Smooth muscle cell (in vitro differentiated cells): ENCODE results near the gene RUNX3. TPM values are rescaled to one million over a fixed set of nuclear protein-coding genes. Genes with fewer than 3 reads are reported as not detected.
"Not testable (repeated sequence)": the region's sequence is repeated elsewhere in the genome, so short reads cannot be mapped to it uniquely, and the experiment has no call there.

Experiments used
- DNase-seq: peaks from one replicate; lab custom pipeline; 2025; ENCODE audit not compliant: unreplicated experiment; lab: John Stamatoyannopoulos, UW
- H2AFZ ChIP-seq: fragments of 200-600 bp; sonication (generic); 2 replicates; pipeline ENCODE4 v1.6.0; 2016; ENCODE audit warnings: antibody characterized with exemption, low read depth, mild to moderate bottlenecking
- H3F3A ChIP-seq: fragments of 200-600 bp; sonication (generic); 2 replicates; pipeline ENCODE4 v1.6.0; 2017; ENCODE audit warnings: antibody characterized with exemption, low read depth
- H3K27ac ChIP-seq: fragments of 200-600 bp; sonication (generic); 2 replicates; pipeline ENCODE4 v1.5.1; 2016; ENCODE audit warnings: low read depth, mild to moderate bottlenecking
- H3K27me3 ChIP-seq: fragments of 200-600 bp; sonication (generic); 2 replicates; pipeline ENCODE4 v1.6.1; 2016; ENCODE audit warnings: low read depth, mild to moderate bottlenecking
- H3K36me3 ChIP-seq: fragments of 200-600 bp; sonication (generic); 2 replicates; pipeline ENCODE4 v1.5.1; 2016; ENCODE audit warnings: low read depth
- H3K4me1 ChIP-seq: fragments of 200-600 bp; sonication (generic); 2 replicates; pipeline ENCODE4 v1.5.1; 2016; ENCODE audit warnings: low read depth
- H3K4me2 ChIP-seq: fragments of 200-600 bp; sonication (generic); 2 replicates; pipeline ENCODE4 v1.6.0; 2016; ENCODE audit warnings: mild to moderate bottlenecking
- H3K4me3 ChIP-seq: fragments of 200-600 bp; sonication (generic); 2 replicates; pipeline ENCODE4 v1.5.1; 2016; ENCODE audit warnings: mild to moderate bottlenecking
- H3K79me2 ChIP-seq: fragments of 200-600 bp; sonication (generic); 2 replicates; pipeline ENCODE4 v1.6.0; 2016; ENCODE audit warnings: low read depth, mild to moderate bottlenecking
- H3K9ac ChIP-seq: fragments of 200-600 bp; sonication (generic); 2 replicates; pipeline ENCODE4 v1.6.0; 2016; ENCODE audit warnings: low read depth
- H3K9me3 ChIP-seq: fragments of 200-600 bp; sonication (generic); replicated peaks from 2 replicates; pipeline ENCODE4 v1.5.1; 2016; ENCODE audit warnings: low read depth
- H4K20me1 ChIP-seq: fragments of 200-600 bp; sonication (generic); 2 replicates; pipeline ENCODE4 v1.6.0; 2016; ENCODE audit warnings: low read depth
- WGBS: methylation state at CpG from one replicate; pipeline ENCODE4 v1.1.7; 2016; ENCODE audit warnings: low lambda C conversion rate; 5-methylcytosine and 5-hydroxymethylcytosine counted together
- polyA plus RNA-seq: library from polyadenylated mRNA; unstranded; fragments of >200 nt; fragmentation: Nextera tagmentation; extraction: Ambion mirVana; gene quantifications from 2 replicates; pipeline ENCODE4 v1.2.1, GENCODE V29; 2016
- total RNA-seq: library from RNA; depleted of rRNA; stranded (reverse); fragments of >200 nt; gene quantifications from 2 replicates; pipeline ENCODE4 v1.2.3, GENCODE V29; 2014
- TF ChIP-seq, protein P1 (sequence below): fragments of 200-600 bp; sonication (generic); IDR thresholded peaks from 2 replicates; pipeline ENCODE4 v1.5.1; 2017; ENCODE audit warnings: borderline replicate concordance, mild to moderate bottlenecking, antibody characterized with exemption; ENCODE audit not compliant: insufficient read depth, poor library complexity, severe bottlenecking

The RUNX3 gene
- total and polyA plus RNA-seq, 2 experiments from 2014 or later: 4.5 to 8.2 TPM

- DNase-seq: no peak
- Histone ChIP-seq H3K36me3 (no peaks in the 10 kb centered on the region), H3F3A (no peaks in the 10 kb centered on the region), H2AFZ (no peak overlapping the region), H3K4me2 (no peak overlapping the region), H3K27ac (no peak overlapping the region), H3K27me3 (no peaks in the 10 kb centered on the region), H4K20me1 (no peaks in the 10 kb centered on the region), H3K9ac (no peak overlapping the region), H3K79me2 (no peaks in the 10 kb centered on the region), H3K4me1 (no peaks in the 10 kb centered on the region), H3K9me3 (no peaks in the 10 kb centered on the region), H3K4me3 (no peak overlapping the region)
- TF ChIP-seq, protein P1, sequence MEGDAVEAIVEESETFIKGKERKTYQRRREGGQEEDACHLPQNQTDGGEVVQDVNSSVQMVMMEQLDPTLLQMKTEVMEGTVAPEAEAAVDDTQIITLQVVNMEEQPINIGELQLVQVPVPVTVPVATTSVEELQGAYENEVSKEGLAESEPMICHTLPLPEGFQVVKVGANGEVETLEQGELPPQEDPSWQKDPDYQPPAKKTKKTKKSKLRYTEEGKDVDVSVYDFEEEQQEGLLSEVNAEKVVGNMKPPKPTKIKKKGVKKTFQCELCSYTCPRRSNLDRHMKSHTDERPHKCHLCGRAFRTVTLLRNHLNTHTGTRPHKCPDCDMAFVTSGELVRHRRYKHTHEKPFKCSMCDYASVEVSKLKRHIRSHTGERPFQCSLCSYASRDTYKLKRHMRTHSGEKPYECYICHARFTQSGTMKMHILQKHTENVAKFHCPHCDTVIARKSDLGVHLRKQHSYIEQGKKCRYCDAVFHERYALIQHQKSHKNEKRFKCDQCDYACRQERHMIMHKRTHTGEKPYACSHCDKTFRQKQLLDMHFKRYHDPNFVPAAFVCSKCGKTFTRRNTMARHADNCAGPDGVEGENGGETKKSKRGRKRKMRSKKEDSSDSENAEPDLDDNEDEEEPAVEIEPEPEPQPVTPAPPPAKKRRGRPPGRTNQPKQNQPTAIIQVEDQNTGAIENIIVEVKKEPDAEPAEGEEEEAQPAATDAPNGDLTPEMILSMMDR: no peak
- WGBS: 100% methylated on average over 3 of the region's 3 CpGs
Observed at GRCh38 chr1:24893431-24893830, 36.6 kb downstream of the RUNX3 start.

DNA sequence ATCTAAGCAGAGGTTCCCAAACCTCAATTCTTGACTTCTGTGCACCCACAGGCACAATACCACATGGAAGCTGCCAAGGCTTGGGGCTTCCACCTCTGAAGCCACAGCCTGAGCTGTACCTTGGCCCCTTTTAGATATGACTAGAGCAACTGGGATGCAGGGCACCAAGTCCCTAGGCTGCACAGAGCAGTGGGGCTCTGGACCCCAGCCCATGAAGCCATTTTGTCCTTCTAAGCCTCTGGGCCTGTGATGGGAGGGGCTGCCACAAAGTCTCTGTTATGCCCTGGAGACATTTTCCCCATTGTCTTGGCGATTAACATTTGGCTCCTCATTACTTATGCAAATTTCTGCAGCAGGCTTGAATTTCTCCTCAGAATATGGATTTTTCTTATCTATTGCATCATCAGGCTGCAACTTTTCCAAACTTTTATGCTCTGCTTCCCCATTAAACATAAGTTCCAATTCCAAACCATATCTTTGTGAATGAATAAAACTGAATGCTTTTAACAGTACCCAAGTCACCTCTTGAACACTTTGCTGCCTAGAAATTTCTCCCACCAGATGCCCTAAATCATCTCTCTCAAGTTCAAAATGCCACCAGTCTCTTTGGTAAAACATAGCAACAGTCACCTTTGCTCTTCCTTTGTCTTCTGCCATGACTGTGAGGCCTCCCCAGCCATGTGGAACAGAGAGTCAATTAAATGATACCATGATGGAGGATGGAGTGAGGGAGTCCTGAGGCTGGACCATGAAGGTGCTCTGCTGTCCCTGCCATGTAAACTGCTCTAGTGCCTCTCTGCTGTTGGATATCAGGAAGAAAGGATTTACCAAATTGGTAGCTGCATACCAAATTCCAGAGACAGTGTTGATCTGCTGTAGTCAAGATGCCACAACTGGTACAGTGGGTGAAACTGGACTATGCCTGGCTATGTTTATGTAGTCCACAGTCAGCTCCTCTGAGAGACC is 37.6 kb downstream of the RUNX3 start:
- Histone ChIP-seq H3K79me2 (no peaks in the 10 kb centered on the region), H3K27me3 (no peaks in the 10 kb centered on the region), H4K20me1 (no peaks in the 10 kb centered on the region), H3K36me3 (no peaks in the 10 kb centered on the region), H3K9ac (no peak overlapping the region), H3K9me3 (no peaks in the 10 kb centered on the region), H3K4me3 (no peak overlapping the region), H3F3A (no peaks in the 10 kb centered on the region), H3K4me1 (no peaks in the 10 kb centered on the region), H3K4me2 (no peak overlapping the region), H2AFZ (no peak overlapping the region), H3K27ac (no peak overlapping the region)
- DNase-seq: no peak
- TF ChIP-seq, protein P1: no peak
- 58% methylated on average over 1 of the region's 1 CpG for WGBS

DNA sequence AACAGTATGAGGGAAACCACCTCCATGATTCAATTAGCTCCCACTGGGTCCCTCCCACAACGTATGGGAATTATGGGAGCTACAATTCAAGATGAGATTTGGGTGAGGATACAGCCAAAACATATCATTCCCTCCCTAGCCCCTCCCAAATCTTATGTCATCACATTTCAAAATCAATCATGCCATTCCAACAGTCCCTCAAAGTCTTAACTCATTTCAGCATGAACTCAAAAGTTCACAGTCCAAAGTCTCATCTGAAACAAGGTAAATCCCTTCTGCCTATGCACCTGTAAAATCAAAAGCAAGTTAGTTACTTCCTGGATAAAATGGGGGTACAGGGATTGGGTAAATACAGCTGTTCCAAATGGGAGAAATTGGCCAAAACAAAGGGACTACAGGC is 38.7 kb downstream of the RUNX3 start:
- not testable (repeated sequence) for H3K9me3 ChIP-seq, H3F3A ChIP-seq, H3K79me2 ChIP-seq, H3K4me2 ChIP-seq, H3K9ac ChIP-seq, H3K4me3 ChIP-seq, H2AFZ ChIP-seq, H3K27ac ChIP-seq, H3K36me3 ChIP-seq, H4K20me1 ChIP-seq, H3K4me1 ChIP-seq, H3K27me3 ChIP-seq, DNase-seq
- 69% methylated on average over 1 of the region's 1 CpG for WGBS

DNA sequence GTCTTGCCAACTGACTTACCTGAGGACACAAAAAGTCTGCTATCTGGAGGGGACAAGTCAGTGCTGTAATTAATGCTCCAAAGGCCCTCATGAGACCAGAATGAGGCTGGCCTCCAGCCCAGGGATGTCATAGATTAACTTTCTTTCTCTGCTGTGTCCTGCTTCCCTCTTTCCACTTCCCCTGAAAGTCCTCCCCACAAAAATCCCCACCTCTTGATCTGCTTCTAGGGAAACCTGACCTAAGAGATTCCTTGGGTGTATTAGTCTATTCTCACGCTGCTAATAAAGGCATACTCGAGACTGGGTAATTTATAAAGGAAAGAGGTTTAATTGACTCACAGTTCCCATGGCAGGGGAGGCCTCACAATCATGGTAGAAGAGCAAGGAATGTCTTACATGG is 39.2 kb downstream of the RUNX3 start:
- Histone ChIP-seq H3K4me1 (no peaks in the 10 kb centered on the region), H3K4me3 (no peak overlapping the region), H3K36me3 (no peaks in the 10 kb centered on the region), H3K79me2 (no peaks in the 10 kb centered on the region), H3K27me3 (no peaks in the 10 kb centered on the region), H4K20me1 (no peaks in the 10 kb centered on the region), H3K9me3 (no peaks in the 10 kb centered on the region), H2AFZ (no peak overlapping the region), H3K27ac (no peak overlapping the region), H3K4me2 (no peak overlapping the region), H3F3A (no peaks in the 10 kb centered on the region), H3K9ac (no peak overlapping the region)
- WGBS: 75% methylated on average over 2 of the region's 2 CpGs
- no peak for DNase-seq
- TF ChIP-seq, protein P1: no peak
